SK-N-SH treated with all-trans-retinoic acid at 6 μM for 48 hours (cell line): ENCODE data around the gene RRP1.

Experiments
- ATAC-seq: fragments of 200-7000 bp; cut with Tn5 transposase; 3 replicates; pipeline ENCODE4 v1.9.1; 2020; ENCODE audit warnings: mild to moderate bottlenecking, moderate library complexity
- ARNTL ChIP-seq: fragments of 450-650 bp; formaldehyde crosslinking; IDR thresholded peaks from 2 replicates; pipeline ENCODE4 v1.5.0; 2020; ENCODE audit warnings: low read depth, mild to moderate bottlenecking, moderate library complexity, borderline replicate concordance
- BACH2 ChIP-seq: fragments of 250-450 bp; sonication (Bioruptor Pico); IDR thresholded peaks from 2 replicates; pipeline ENCODE4 v1.9.0; 2021; ENCODE audit warnings: mild to moderate bottlenecking, borderline replicate concordance
- ESRRG ChIP-seq: fragments of 250-450 bp; sonication (Bioruptor Pico); IDR thresholded peaks from 2 replicates; pipeline ENCODE4 v1.6.1; 2021; ENCODE audit warnings: mild to moderate bottlenecking
- GLIS3 ChIP-seq: fragments of 250-450 bp; sonication (Bioruptor Pico); IDR thresholded peaks from 2 replicates; pipeline ENCODE4 v1.5.0; 2020; ENCODE audit warnings: mild to moderate bottlenecking, moderate library complexity
- ISL1 ChIP-seq: fragments of 250-450 bp; sonication (Bioruptor Pico); IDR thresholded peaks from 2 replicates; pipeline ENCODE4 v2.1.2; 2022; ENCODE audit warnings: mild to moderate bottlenecking, moderate library complexity
- OSR1 ChIP-seq: fragments of 250-450 bp; sonication (Bioruptor Pico); IDR thresholded peaks from 2 replicates; pipeline ENCODE4 v1.8.0; 2022; ENCODE audit warnings: moderate library complexity, mild to moderate bottlenecking, inconsistent platforms
- PPARA ChIP-seq: fragments of 250-450 bp; sonication (Bioruptor Pico); IDR thresholded peaks from 2 replicates; pipeline ENCODE4 v1.5.0; 2020; ENCODE audit warnings: mild to moderate bottlenecking, borderline replicate concordance
- SNAI2 ChIP-seq: fragments of 250-450 bp; sonication (Bioruptor Pico); IDR thresholded peaks from 2 replicates; pipeline ENCODE4 v1.5.0; 2020; ENCODE audit warnings: mild to moderate bottlenecking, moderate library complexity
- TCF4 ChIP-seq: fragments of 250-450 bp; sonication (Bioruptor Pico); IDR thresholded peaks from 2 replicates; pipeline ENCODE4 v1.8.0; 2021; ENCODE audit warnings: mild to moderate bottlenecking, moderate library complexity, borderline replicate concordance
- TOX ChIP-seq: fragments of 250-450 bp; sonication (Bioruptor Pico); IDR thresholded peaks from 2 replicates; pipeline ENCODE4 v1.8.0; 2021; ENCODE audit warnings: mild to moderate bottlenecking, moderate library complexity, borderline replicate concordance
- ZC3H10 ChIP-seq: fragments of 250-450 bp; sonication (Bioruptor Pico); IDR thresholded peaks from 2 replicates; pipeline ENCODE4 v1.5.1; 2021; ENCODE audit warnings: mild to moderate bottlenecking, moderate library complexity
- ZFP3 ChIP-seq: fragments of 250-450 bp; sonication (Bioruptor Pico); IDR thresholded peaks from 2 replicates; pipeline ENCODE4 v1.5.0; 2020; ENCODE audit warnings: mild to moderate bottlenecking, moderate library complexity
- ZFP30 ChIP-seq: fragments of 450-650 bp; formaldehyde crosslinking; IDR thresholded peaks from 2 replicates; pipeline ENCODE4 v1.5.0; 2022; ENCODE audit warnings: mild to moderate bottlenecking, moderate library complexity
- ZNF565 ChIP-seq: fragments of 450-650 bp; formaldehyde crosslinking; conservative IDR thresholded peaks from 2 replicates; pipeline ENCODE4 v1.5.0; 2020; ENCODE audit warnings: low read depth, mild to moderate bottlenecking, moderate library complexity
- ZNF70 ChIP-seq: fragments of 450-650 bp; formaldehyde crosslinking; IDR thresholded peaks from 2 replicates; pipeline ENCODE4 v1.5.0; 2020; ENCODE audit warnings: mild to moderate bottlenecking, moderate library complexity
- ZNF8 ChIP-seq: fragments of 450-650 bp; formaldehyde crosslinking; IDR thresholded peaks from 2 replicates; pipeline ENCODE4 v1.5.0; 2020; ENCODE audit warnings: mild to moderate bottlenecking, moderate library complexity
- TF ChIP-seq, protein P1 (sequence below): fragments of 250-450 bp; sonication (Bioruptor Pico); IDR thresholded peaks from 2 replicates; pipeline ENCODE4 v1.5.1; 2020; ENCODE audit warnings: low read depth, mild to moderate bottlenecking, moderate library complexity
- TF ChIP-seq, protein P2 (sequence below): fragments of 250-450 bp; sonication (Bioruptor Pico); IDR thresholded peaks from 2 replicates; pipeline ENCODE4 v1.8.0; 2021; ENCODE audit warnings: low read depth, mild to moderate bottlenecking, moderate library complexity, borderline replicate concordance
- TF ChIP-seq, protein P3 (sequence below): fragments of 250-450 bp; sonication (Bioruptor Pico); IDR thresholded peaks from 2 replicates; pipeline ENCODE4 v1.5.0; 2020; ENCODE audit warnings: mild to moderate bottlenecking, moderate library complexity
- TF ChIP-seq, protein P4 (sequence below): fragments of 250-450 bp; sonication (Bioruptor Pico); IDR thresholded peaks from 2 replicates; pipeline ENCODE4 v1.8.0; 2020; ENCODE audit warnings: mild to moderate bottlenecking, moderate library complexity, borderline replicate concordance
- TF ChIP-seq, protein P5 (sequence below): fragments of 250-450 bp; sonication (Bioruptor Pico); IDR thresholded peaks from 2 replicates; pipeline ENCODE4 v1.5.1; 2021; ENCODE audit warnings: mild to moderate bottlenecking, moderate library complexity

Gene RRP1

DNA sequence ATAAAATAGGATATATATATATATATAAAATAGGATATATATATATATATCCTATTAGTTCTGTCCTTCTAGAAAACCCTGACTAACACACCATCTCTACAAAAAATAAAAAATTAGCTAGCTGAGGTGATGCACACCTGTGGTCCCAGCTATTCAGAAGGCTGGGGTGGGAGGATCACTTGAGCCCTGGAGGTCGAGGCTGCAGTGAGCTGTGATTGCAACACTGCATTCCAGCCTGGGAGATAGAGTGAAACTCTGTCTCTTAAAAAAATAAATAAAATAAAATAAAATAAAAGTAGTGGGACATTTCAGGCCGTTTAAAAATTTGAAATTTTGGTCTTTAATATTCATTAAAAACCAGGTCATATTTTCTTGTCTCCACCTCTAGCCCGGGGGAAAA, 4.2 kb upstream of the RRP1 start (continued):
- TF ChIP-seq, protein P1, sequence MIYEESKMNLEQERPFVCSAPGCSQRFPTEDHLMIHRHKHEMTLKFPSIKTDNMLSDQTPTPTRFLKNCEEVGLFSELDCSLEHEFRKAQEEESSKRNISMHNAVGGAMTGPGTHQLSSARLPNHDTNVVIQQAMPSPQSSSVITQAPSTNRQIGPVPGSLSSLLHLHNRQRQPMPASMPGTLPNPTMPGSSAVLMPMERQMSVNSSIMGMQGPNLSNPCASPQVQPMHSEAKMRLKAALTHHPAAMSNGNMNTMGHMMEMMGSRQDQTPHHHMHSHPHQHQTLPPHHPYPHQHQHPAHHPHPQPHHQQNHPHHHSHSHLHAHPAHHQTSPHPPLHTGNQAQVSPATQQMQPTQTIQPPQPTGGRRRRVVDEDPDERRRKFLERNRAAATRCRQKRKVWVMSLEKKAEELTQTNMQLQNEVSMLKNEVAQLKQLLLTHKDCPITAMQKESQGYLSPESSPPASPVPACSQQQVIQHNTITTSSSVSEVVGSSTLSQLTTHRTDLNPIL (CRISPR knock-in tag), result no peak
- TF ChIP-seq, protein P2, sequence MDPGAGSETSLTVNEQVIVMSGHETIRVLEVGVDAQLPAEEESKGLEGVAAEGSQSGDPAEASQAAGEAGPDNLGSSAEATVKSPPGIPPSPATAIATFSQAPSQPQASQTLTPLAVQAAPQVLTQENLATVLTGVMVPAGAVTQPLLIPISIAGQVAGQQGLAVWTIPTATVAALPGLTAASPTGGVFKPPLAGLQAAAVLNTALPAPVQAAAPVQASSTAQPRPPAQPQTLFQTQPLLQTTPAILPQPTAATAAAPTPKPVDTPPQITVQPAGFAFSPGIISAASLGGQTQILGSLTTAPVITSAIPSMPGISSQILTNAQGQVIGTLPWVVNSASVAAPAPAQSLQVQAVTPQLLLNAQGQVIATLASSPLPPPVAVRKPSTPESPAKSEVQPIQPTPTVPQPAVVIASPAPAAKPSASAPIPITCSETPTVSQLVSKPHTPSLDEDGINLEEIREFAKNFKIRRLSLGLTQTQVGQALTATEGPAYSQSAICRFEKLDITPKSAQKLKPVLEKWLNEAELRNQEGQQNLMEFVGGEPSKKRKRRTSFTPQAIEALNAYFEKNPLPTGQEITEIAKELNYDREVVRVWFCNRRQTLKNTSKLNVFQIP (CRISPR knock-in tag), result no peak
- TF ChIP-seq ARNTL (no peak), PPARA (CRISPR knock-in tag) (no peak), GLIS3 (no peak), SNAI2 (CRISPR knock-in tag) (no peak)

DNA sequence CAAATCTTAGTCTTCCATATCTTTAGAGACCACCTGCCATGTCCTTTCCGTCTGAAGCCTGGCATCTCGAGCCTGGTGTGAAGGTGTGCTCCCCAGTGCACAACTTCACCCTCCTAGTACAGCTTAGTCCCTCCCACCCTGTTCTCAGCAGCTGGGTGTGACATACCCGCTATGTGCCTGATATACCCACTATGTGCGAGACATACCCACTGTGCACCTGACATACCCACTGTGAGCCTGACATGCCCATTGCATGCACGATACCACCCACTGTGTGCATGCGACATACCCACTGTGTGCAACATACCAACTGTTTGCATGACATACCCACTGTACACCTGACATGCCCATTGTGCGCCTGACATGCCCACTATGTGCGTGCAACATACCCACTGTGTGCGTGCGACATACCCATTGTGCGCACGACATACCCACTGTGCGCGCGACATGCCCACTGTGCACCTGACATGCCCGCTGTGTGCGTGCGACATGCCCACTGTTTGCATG, 3.0 kb upstream of the RRP1 start:
- TF ChIP-seq, protein P3, sequence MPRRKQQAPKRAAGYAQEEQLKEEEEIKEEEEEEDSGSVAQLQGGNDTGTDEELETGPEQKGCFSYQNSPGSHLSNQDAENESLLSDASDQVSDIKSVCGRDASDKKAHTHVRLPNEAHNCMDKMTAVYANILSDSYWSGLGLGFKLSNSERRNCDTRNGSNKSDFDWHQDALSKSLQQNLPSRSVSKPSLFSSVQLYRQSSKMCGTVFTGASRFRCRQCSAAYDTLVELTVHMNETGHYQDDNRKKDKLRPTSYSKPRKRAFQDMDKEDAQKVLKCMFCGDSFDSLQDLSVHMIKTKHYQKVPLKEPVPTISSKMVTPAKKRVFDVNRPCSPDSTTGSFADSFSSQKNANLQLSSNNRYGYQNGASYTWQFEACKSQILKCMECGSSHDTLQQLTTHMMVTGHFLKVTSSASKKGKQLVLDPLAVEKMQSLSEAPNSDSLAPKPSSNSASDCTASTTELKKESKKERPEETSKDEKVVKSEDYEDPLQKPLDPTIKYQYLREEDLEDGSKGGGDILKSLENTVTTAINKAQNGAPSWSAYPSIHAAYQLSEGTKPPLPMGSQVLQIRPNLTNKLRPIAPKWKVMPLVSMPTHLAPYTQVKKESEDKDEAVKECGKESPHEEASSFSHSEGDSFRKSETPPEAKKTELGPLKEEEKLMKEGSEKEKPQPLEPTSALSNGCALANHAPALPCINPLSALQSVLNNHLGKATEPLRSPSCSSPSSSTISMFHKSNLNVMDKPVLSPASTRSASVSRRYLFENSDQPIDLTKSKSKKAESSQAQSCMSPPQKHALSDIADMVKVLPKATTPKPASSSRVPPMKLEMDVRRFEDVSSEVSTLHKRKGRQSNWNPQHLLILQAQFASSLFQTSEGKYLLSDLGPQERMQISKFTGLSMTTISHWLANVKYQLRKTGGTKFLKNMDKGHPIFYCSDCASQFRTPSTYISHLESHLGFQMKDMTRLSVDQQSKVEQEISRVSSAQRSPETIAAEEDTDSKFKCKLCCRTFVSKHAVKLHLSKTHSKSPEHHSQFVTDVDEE (CRISPR knock-in tag), result no peak
- no peak for TF ChIP-seq ZNF70 (CRISPR knock-in tag)
- TF ChIP-seq, protein P4, sequence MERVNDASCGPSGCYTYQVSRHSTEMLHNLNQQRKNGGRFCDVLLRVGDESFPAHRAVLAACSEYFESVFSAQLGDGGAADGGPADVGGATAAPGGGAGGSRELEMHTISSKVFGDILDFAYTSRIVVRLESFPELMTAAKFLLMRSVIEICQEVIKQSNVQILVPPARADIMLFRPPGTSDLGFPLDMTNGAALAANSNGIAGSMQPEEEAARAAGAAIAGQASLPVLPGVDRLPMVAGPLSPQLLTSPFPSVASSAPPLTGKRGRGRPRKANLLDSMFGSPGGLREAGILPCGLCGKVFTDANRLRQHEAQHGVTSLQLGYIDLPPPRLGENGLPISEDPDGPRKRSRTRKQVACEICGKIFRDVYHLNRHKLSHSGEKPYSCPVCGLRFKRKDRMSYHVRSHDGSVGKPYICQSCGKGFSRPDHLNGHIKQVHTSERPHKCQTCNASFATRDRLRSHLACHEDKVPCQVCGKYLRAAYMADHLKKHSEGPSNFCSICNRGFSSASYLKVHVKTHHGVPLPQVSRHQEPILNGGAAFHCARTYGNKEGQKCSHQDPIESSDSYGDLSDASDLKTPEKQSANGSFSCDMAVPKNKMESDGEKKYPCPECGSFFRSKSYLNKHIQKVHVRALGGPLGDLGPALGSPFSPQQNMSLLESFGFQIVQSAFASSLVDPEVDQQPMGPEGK (CRISPR knock-in tag), result no peak
- no peak for TF ChIP-seq ZC3H10 (CRISPR knock-in tag)
- TF ChIP-seq, protein P2 (CRISPR knock-in tag), result no peak
- TF ChIP-seq ISL1 (CRISPR knock-in tag), result no peak
- TF ChIP-seq ZNF565 (CRISPR knock-in tag), result no peak
- TF ChIP-seq ZNF8, result no peak
- no peak for TF ChIP-seq OSR1 (CRISPR knock-in tag)
- TF ChIP-seq, protein P5, sequence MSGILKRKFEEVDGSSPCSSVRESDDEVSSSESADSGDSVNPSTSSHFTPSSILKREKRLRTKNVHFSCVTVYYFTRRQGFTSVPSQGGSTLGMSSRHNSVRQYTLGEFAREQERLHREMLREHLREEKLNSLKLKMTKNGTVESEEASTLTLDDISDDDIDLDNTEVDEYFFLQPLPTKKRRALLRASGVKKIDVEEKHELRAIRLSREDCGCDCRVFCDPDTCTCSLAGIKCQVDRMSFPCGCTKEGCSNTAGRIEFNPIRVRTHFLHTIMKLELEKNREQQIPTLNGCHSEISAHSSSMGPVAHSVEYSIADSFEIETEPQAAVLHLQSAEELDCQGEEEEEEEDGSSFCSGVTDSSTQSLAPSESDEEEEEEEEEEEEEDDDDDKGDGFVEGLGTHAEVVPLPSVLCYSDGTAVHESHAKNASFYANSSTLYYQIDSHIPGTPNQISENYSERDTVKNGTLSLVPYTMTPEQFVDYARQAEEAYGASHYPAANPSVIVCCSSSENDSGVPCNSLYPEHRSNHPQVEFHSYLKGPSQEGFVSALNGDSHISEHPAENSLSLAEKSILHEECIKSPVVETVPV, result no peak
- no peak for TF ChIP-seq BACH2 (CRISPR knock-in tag)
- TF ChIP-seq GLIS3, result no peak
- TF ChIP-seq ZFP30, result no peak
- no peak for TF ChIP-seq TOX
- ATAC-seq, result no peak

DNA sequence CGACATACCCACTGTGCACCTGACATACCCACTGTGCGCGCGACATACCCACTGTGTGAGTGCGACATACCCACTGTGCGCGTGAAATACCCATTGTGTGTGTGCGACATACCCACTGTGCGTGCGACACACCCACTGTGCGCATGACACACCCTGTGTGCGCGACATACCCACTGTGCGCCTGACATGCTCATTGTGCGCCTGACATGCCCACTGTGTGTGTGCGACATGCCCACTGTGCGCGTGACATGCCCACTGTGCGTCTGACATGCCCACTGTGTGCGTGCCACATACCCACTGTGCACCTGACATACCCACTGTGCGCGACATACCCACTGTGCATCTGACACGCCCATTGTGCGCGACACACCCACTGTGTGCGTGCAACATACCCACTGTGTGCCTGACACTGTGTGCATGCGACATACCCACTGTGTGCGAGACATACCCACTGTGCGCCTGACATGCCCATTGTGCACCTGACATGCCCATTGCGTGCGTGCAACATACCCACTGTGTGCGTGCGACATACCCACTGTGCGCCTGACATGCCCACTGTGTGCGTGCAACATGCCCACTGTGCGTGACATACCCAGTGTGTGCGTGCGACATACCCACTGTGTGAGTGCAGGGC, 2.5 kb upstream of the RRP1 start:
- no peak for ATAC-seq
- no peak for TF ChIP-seq PPARA (CRISPR knock-in tag)
- TF ChIP-seq ZNF8, result no peak
- no peak for TF ChIP-seq ESRRG (CRISPR knock-in tag)
- TF ChIP-seq BACH2 (CRISPR knock-in tag), result no peak
- TF ChIP-seq, protein P1 (CRISPR knock-in tag), result no peak
- TF ChIP-seq ISL1 (CRISPR knock-in tag), result no peak
- TF ChIP-seq ZFP3, result no peak
- no peak for TF ChIP-seq SNAI2 (CRISPR knock-in tag)
- no peak for TF ChIP-seq ZNF70 (CRISPR knock-in tag)
- no peak for TF ChIP-seq ZNF565 (CRISPR knock-in tag)
- no peak for TF ChIP-seq OSR1 (CRISPR knock-in tag)
- TF ChIP-seq TCF4 (CRISPR knock-in tag), result no peak
- TF ChIP-seq GLIS3, result no peak
- TF ChIP-seq TOX, result no peak
- TF ChIP-seq, protein P3 (CRISPR knock-in tag), result no peak
